Liver (tissue), 9 donors: ENCODE measurements around the gene TNPO2. TPM values are rescaled to one million over a fixed set of nuclear protein-coding genes. Genes with fewer than 3 reads are reported as not detected.

Experiments used
- DNase-seq: peaks from one replicate; pipeline ENCODE4 v3.0.0-alpha.2; 2017; ENCODE audit warnings: low spot score
- H3K27ac ChIP-seq, 2 donors: one replicate each; pipeline ENCODE4 v1.7.0; 2013; ENCODE audit warnings: inconsistent platforms in 2 of 2, low read length in 2 of 2, control low read depth in 1 of 2, low read depth in 1 of 2, mild to moderate bottlenecking in 1 of 2
- H3K27me3 ChIP-seq, 4 donors: one replicate each; pipeline versions ENCODE4 v1.6.1 to v1.7.0; 2013; ENCODE audit warnings: low read length in 3 of 4, inconsistent platforms in 1 of 4, mild to moderate bottlenecking in 1 of 4, moderate library complexity in 1 of 4; ENCODE audit not compliant: control insufficient read depth in 4 of 4, insufficient read depth in 4 of 4
- H3K36me3 ChIP-seq, 4 donors: one replicate each; pipeline versions ENCODE4 v1.6.1 to v1.7.0; 2013; ENCODE audit warnings: low read length in 3 of 4, mild to moderate bottlenecking in 3 of 4, low read depth in 1 of 4, moderate library complexity in 1 of 4; ENCODE audit not compliant: control insufficient read depth in 4 of 4, insufficient read depth in 3 of 4
- H3K4me1 ChIP-seq, 4 donors: one replicate each; pipeline versions ENCODE4 v1.6.1 to v1.7.0; 2013; ENCODE audit warnings: low read length in 3 of 4, mild to moderate bottlenecking in 3 of 4, moderate library complexity in 1 of 4; ENCODE audit not compliant: control insufficient read depth in 4 of 4, insufficient read depth in 4 of 4
- H3K4me3 ChIP-seq, 3 donors: one replicate each; pipeline versions ENCODE4 v1.6.1 to v1.7.0; 2013; ENCODE audit warnings: low read length in 3 of 3, control low read depth in 1 of 3, low read depth in 1 of 3, mild to moderate bottlenecking in 1 of 3
- H3K9ac ChIP-seq, 2 donors: one replicate each; pipeline ENCODE4 v1.7.0; 2013; ENCODE audit warnings: low read length in 2 of 2, mild to moderate bottlenecking in 2 of 2, moderate library complexity in 2 of 2, control low read depth in 1 of 2, low read depth in 1 of 2
- H3K9me3 ChIP-seq, 4 donors: one replicate each; pipeline versions ENCODE4 v1.6.1 to v1.7.0; 2013; ENCODE audit warnings: low read length in 3 of 4; ENCODE audit not compliant: control insufficient read depth in 4 of 4
- FOXA1 ChIP-seq: IDR thresholded peaks from 2 replicates; pipeline ENCODE4 v1.6.1; 2016; ENCODE audit warnings: antibody characterized with exemption
- FOXA2 ChIP-seq: IDR thresholded peaks from 2 replicates; pipeline ENCODE4 v1.6.1; 2016; ENCODE audit warnings: antibody characterized with exemption
- HNF4A ChIP-seq, 2 donors: conservative IDR thresholded peaks; 2 replicates each; pipeline ENCODE4 v1.6.1; 2016; ENCODE audit warnings: antibody characterized with exemption in 2 of 2, mild to moderate bottlenecking in 2 of 2
- NR2F2 ChIP-seq: IDR thresholded peaks from 2 replicates; pipeline ENCODE4 v1.6.1; 2016; ENCODE audit warnings: antibody characterized with exemption
- RAD21 ChIP-seq, 2 donors: IDR thresholded peaks; 2 replicates each; pipeline ENCODE4 v1.6.1; 2016; ENCODE audit warnings: antibody characterized with exemption in 2 of 2, mild to moderate bottlenecking in 2 of 2
- RXRA ChIP-seq, 2 donors: IDR thresholded peaks; 2 replicates each; pipeline ENCODE4 v1.6.1; 2017 to 2018; ENCODE audit warnings: antibody characterized with exemption in 2 of 2, mild to moderate bottlenecking in 1 of 2
- SP1 ChIP-seq: IDR thresholded peaks from 2 replicates; pipeline ENCODE4 v1.6.1; 2018; ENCODE audit warnings: antibody characterized with exemption, mild to moderate bottlenecking
- TAF1 ChIP-seq: conservative IDR thresholded peaks from 2 replicates; pipeline ENCODE4 v1.6.1; 2016; ENCODE audit warnings: antibody characterized with exemption, mild to moderate bottlenecking
- YY1 ChIP-seq: IDR thresholded peaks from 2 replicates; pipeline ENCODE4 v1.6.1; 2016; ENCODE audit warnings: antibody characterized with exemption, mild to moderate bottlenecking
- WGBS: extraction: QIAGEN DNeasy Blood & Tissue Kit; methylation state at CpG from one replicate; pipeline ENCODE4 v1.1.7; 2013; 5-methylcytosine and 5-hydroxymethylcytosine counted together
- polyA plus RNA-seq, 2 donors: library from polyadenylated mRNA; stranded (reverse) in 1 of 2; unstranded in 1 of 2; fragments of 200-250 nt in 1 of 2; fragments of >200 nt in 1 of 2; fragmentation: Nextera tagmentation in 1 of 2; extraction: Ambion mirVana in 1 of 2; gene quantifications; one replicate each; pipeline versions ENCODE4 v1.2.1 to v1.2.3, GENCODE V29; 2013 to 2015
- total RNA-seq, 2 donors: library from RNA; depleted of rRNA; stranded (reverse); fragments of >200 nt; gene quantifications; one replicate each; pipeline ENCODE4 v1.2.3, GENCODE V29; 2014
- TF ChIP-seq, protein P1 (sequence below): IDR thresholded peaks from 2 replicates; pipeline ENCODE4 v1.6.1; 2016; ENCODE audit warnings: antibody characterized with exemption, mild to moderate bottlenecking
- TF ChIP-seq, protein P2 (sequence below): IDR thresholded peaks from 2 replicates; pipeline ENCODE4 v1.6.1; 2016; ENCODE audit warnings: antibody characterized with exemption
- TF ChIP-seq, protein P3 (sequence below): fragments of 150-350 bp; IDR thresholded peaks from 2 replicates; pipeline ENCODE4 v1.5.1; 2017; ENCODE audit warnings: improper control_type of control experiment, low read depth, low read length; ENCODE audit not compliant: missing input control
- donor health status: healthy.
- donor health status: healthy.
- donor health status: healthy.
- donor health status: healthy.
- donor health status: healthy.

TNPO2 gene
- total and polyA plus RNA-seq, 4 donors = 6.3 to 22.2 (median 15.8) TPM

DNA sequence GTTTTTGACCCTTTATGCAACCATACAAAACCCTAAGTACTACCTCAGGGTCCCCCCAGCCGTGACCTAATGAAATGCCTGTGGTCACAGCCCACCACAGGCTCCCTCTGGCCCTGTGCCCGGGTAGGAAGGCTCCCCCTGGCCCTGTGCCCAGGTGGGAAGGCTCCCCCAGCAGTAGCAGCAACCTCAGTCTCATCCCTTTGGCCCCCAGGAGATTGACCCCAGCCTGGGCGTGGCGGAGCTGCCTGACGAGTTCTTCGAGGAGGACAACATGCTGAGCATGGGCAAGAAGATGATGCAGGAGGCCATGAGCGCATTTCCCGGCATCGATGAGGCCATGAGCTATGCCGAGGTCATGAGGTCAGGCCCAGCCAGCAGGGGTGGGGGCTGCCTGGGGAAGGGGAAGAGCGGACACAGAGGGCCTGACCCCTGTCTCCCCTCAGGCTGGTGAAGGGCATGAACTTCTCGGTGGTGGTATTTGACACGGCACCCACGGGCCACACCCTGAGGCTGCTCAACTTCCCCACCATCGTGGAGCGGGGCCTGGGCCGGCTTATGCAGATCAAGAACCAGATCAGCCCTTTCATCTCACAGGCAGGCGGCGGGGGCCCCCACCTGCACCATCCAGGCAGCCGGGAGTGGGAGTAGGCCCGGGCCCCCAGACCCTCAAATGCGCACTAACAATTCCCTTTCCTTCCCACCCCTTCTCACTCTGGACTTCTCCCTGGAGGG is 21.6 kb upstream of the TNPO2 start (continued):
- TF ChIP-seq, protein P1, sequence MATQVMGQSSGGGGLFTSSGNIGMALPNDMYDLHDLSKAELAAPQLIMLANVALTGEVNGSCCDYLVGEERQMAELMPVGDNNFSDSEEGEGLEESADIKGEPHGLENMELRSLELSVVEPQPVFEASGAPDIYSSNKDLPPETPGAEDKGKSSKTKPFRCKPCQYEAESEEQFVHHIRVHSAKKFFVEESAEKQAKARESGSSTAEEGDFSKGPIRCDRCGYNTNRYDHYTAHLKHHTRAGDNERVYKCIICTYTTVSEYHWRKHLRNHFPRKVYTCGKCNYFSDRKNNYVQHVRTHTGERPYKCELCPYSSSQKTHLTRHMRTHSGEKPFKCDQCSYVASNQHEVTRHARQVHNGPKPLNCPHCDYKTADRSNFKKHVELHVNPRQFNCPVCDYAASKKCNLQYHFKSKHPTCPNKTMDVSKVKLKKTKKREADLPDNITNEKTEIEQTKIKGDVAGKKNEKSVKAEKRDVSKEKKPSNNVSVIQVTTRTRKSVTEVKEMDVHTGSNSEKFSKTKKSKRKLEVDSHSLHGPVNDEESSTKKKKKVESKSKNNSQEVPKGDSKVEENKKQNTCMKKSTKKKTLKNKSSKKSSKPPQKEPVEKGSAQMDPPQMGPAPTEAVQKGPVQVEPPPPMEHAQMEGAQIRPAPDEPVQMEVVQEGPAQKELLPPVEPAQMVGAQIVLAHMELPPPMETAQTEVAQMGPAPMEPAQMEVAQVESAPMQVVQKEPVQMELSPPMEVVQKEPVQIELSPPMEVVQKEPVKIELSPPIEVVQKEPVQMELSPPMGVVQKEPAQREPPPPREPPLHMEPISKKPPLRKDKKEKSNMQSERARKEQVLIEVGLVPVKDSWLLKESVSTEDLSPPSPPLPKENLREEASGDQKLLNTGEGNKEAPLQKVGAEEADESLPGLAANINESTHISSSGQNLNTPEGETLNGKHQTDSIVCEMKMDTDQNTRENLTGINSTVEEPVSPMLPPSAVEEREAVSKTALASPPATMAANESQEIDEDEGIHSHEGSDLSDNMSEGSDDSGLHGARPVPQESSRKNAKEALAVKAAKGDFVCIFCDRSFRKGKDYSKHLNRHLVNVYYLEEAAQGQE = no peak
- TF ChIP-seq, protein P2, sequence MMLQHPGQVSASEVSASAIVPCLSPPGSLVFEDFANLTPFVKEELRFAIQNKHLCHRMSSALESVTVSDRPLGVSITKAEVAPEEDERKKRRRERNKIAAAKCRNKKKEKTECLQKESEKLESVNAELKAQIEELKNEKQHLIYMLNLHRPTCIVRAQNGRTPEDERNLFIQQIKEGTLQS = no peak
- TF ChIP-seq, protein P3, sequence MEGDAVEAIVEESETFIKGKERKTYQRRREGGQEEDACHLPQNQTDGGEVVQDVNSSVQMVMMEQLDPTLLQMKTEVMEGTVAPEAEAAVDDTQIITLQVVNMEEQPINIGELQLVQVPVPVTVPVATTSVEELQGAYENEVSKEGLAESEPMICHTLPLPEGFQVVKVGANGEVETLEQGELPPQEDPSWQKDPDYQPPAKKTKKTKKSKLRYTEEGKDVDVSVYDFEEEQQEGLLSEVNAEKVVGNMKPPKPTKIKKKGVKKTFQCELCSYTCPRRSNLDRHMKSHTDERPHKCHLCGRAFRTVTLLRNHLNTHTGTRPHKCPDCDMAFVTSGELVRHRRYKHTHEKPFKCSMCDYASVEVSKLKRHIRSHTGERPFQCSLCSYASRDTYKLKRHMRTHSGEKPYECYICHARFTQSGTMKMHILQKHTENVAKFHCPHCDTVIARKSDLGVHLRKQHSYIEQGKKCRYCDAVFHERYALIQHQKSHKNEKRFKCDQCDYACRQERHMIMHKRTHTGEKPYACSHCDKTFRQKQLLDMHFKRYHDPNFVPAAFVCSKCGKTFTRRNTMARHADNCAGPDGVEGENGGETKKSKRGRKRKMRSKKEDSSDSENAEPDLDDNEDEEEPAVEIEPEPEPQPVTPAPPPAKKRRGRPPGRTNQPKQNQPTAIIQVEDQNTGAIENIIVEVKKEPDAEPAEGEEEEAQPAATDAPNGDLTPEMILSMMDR = no peak

DNA sequence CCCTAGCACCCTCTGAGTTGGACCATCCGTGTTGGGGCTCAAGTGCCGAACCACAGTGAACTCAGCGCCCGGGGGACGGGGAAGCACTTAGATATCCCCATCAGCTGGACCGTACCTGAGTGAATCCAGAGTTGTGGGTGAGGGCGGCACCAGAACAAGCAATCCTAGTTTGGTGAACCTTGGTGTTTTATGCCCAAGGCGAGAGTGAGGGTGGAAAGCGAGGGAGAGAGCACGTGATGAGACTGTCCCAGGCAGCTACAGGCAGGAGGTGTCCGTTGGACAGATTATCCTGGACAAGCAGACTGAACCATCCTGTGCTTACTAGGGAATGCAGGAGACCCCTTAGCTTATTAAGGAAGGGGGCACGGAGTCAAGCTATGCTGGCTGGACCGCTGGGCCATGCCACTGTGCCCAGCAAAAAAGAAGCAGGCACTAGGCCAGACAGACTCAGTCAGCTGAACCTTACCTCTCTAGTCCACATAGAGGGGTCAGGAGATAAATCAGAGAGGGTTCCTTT is 14.2 kb upstream of the TNPO2 start:
- peaks cover 6 to 31% (median 25%) of the 10 kb centered on the region in 4 donors for H3K4me1 ChIP-seq
- peak overlapping the region; percentile 64 to 98 (median 93) for H3K4me3 ChIP-seq
- DNase-seq = no peak
- TF ChIP-seq FOXA1 (no peak), HNF4A (conservative IDR thresholded peaks at IDR 0.05) (no peak), RXRA (IDR thresholded peaks at IDR 0.05) (no peak), SP1 (no peak), TAF1 (no peak), FOXA2 (no peak), RAD21 (IDR thresholded peaks at IDR 0.05) (no peak), YY1 (no peak), NR2F2 (no peak)
- TF ChIP-seq, protein P2 = no peak
- H3K36me3 ChIP-seq = peaks cover 0 to 12% (median 6%) of the 10 kb centered on the region in 4 donors
- no peaks in the 10 kb centered on the region for H3K27me3 ChIP-seq
- 14% methylated on average over 13 of the region's 13 CpGs for WGBS
- H3K9me3 ChIP-seq = no peaks in the 10 kb centered on the region
- H3K9ac ChIP-seq = peak overlapping the region; percentile 55 to 91
- H3K27ac ChIP-seq = no peak overlapping the region
